ENCODE data around the gene ENPP7.

ENPP7 gene

DNA sequence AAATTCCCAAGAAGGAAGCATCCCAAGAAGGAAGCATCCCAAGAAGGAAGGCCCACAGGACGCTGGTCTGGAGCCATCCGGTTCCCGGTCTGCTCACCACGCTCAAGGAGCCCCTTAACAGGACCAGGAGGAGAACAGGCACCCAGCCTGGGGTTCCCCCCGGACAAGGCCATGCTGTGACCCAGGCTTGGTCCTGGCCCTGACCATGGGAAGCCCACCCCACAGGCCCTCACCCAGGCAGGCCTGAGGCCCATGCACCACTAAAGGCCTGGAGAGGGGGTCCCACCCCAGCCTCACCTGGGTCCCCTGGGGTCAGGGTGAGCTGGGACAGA is 340 bp upstream of the ENPP7 start:
- DNase-seq (ENCODE audit: extremely low read depth in 1 of 2, low read depth in 1 of 2): no peak

DNA sequence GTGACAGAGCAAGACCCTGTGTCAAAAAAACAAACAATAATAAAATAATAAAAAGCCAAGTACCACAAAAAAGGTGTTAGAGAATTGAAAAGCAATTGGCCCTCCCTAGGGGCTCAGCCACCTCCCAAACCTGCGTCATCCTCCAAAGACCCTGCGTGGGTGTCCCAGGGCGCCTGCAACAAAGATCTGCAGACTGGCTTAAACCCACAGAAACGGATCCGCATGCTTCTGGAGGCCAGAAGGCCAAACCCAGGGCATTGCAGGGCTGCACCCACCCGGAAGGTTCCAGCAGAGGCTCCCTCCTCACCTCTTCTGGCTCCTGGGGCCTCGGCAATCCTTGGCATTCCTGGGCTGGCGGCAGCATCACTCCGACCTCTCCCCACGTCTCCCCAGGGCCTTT is 1.5 kb downstream of the ENPP7 start:
- DNase-seq (ENCODE audit: extremely low read depth in 1 of 2, low read depth in 1 of 2): no peak

DNA sequence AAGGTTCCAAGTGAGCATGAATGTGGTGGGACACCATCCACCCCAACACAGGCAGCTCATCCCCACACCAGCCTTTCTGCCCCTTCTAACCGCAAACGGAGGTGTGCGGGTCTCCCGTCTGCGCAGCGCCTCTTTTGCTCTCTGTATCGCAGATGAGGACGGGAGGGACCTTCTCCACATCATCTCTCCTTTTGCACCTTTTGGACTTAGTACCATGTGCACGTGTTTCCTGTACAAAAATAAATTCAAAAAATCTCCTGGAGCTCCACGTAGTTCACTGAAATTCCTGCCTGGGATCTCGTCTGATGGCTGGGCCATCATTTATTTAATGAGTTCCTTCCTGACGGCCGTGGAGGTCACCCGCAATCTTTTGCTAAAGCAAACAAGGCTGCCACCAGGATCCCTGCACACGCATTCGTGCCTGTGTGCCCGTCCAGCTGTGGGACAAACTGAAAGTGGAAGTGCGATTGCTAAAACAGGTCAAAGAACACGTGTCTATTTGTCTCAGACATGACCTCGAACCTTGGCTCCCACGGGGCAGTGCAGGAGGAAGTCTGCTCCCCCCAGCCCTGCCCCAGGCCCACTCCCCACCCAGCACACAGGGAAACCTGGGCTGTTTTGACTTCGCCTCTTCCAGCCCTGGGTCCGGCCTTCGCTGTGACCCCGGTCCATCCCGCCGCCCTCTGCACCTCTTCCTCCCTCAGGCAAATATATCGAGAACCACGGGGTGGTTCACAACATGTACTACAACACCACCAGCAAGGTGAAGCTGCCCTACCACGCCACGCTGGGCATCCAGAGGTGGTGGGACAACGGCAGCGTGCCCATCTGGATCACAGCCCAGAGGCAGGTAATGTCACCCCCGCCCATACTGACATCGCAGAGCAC is 2.3 kb downstream of the ENPP7 start:
- no peak for DNase-seq (ENCODE audit: extremely low read depth in 1 of 2, low read depth in 1 of 2)

DNA sequence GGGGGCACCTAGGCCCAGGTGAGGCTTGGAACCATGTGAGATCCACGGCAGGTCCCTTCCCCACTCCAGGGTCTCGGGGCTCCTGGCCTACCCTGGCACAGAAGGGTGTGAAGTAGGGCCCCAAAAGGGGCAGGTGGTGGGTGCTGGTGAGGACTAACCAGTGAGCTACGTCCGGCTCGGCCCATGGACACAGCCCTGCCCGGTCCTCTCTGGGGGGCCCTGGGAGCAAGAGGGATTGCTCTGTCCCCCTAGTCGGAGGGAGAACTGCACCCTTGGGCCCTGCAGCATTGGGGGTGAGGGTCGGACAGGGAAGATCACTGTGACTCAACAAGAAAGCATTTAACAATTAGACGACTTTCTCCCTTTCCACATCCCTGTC is 2.9 kb downstream of the ENPP7 start:
- no peak for DNase-seq (ENCODE audit: extremely low read depth in 1 of 2, low read depth in 1 of 2)

DNA sequence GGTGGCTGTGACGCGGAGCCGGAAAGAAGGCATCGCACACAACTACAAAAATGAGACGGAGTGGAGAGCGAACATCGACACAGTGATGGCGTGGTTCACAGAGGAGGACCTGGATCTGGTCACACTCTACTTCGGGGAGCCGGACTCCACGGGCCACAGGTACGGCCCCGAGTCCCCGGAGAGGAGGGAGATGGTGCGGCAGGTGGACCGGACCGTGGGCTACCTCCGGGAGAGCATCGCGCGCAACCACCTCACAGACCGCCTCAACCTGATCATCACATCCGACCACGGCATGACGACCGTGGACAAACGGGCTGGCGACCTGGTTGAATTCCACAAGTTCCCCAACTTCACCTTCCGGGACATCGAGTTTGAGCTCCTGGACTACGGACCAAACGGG is 4.4 kb downstream of the ENPP7 start:
- DNase-seq (ENCODE audit: extremely low read depth in 1 of 2, low read depth in 1 of 2): no peak

DNA sequence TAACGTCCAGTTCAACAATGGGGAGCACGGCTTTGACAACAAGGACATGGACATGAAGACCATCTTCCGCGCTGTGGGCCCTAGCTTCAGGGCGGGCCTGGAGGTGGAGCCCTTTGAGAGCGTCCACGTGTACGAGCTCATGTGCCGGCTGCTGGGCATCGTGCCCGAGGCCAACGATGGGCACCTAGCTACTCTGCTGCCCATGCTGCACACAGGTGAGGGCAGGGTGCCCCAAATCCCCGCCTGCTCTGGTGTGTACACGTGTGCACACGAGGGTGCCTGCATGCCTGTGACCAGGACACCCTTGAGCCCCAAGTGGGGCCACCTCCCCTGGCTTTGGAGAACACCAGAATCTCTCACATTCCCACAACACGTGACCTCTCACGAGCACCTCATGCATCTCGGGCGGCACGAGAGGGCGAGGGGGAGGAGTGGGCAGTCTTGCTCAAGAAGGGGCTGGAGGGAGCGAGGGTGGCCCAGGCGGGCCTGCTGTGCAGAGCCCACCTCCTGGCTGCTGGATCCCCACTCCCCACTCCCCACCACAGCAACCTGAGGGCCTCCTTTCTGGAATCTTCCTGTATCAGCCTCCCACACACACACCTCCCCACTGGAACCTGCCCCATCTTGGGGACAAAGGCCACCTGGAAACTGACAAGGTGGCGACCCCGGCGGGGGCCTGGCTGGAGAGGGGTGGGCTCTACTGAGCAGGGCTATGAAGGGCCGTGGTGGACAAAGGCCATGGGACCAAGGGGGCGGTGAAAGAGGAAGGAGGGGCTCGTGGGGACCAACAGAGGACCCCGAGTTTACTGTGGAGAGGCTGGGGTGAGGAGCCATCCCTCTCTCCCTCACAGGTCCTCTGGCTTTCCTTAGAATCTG is 6.5 kb downstream of the ENPP7 start:
- DNase-seq (ENCODE audit: extremely low read depth in 1 of 2, low read depth in 1 of 2): no peak

DNA sequence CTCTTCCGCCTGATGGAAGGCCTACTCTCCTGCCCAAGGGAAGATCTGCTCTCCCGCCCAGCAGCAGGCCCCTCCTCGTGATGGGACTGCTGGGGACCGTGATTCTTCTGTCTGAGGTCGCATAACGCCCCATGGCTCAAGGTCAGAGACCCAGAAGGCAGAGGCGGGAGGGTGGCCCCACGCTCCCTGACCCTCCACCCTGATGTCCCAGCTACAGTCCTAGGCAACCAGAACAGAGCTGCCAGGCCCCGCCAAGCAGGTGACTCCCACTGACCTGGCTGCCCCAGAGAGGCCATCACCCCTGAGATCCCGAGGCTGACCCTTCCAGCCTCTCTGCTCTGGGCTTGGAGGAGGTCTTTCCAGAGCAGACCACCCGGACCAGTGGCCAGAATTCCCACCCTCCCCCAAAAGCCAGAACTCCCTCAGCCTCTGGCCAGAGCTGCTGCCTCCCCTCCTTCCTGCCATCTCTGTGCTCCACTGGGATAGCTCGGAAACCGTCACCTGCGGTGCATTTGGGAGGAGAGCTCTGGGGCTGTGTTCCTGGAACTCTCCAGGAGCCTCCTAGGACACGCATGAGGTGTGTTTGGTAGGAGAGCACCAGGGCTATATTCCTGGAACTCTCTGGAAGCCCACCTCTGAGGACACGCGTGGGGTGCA is 7.3 kb downstream of the ENPP7 start:
- DNase-seq (ENCODE audit: extremely low read depth in 1 of 2, low read depth in 1 of 2): no peak

DNA sequence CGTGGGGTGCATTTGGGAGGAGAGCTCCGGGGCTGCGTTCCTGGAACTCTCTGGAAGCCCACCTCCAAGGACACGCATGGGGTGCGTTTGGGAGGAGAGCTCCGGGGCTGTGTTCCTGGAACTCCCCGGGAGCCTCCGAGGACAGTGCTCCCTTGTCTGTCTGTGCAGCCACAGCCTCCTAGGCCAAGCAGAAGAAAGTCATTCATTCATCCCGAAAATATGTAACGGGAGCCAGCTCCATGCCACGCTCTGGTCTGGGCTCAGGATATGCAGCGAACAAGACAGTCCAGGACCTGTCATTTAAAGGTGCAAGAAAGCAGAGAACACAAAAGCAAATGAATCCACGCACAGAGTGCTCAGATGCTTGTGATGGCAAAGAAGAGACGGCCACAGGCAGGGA is 7.9 kb downstream of the ENPP7 start:
- DNase-seq (ENCODE audit: extremely low read depth in 1 of 2, low read depth in 1 of 2): no peak

DNA sequence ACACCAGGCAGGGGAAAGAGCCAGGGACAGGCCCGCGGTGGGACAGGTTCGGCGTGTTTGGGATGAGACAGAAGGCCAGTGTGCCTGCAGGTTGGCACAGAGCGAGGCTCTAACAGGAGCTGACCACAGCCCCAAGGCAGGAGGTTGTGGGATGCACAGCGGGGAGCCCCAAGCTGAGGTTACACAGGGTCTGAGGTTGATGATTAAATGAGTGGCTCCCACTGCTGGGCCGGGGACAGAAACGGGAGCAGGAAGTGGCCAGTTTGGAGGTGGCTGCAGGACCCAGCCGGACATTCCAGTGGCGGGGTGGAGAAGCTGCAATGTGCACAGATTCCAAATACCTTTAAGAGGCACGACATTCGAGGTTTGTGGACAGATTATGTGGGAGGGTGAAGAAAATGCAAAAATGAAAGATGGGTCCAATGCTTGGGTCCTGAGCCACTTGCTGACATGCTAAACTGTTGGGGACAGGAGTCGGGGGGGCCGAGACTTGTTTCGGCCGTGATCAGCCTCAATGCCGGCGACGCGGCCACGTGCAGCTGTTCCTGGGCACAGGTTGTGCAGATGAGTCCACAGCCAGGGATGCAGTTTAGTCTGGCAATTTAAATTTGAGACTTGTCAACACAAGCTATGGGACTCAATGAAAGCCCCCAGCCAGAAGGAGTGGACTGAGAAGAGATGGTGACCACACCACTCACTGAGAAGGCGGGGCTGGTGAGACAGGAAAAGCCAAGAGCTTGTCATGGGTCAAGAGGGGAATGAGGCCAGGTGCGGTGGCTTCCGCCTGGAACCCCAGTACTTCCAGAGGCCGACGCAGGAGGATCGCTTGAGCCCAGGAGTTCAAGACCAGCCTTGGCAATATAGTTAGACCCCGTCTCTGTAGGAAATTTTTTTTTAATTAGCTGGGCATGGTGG is 8.7 kb downstream of the ENPP7 start:
- no peak for DNase-seq (ENCODE audit: extremely low read depth in 1 of 2, low read depth in 1 of 2)

DNA sequence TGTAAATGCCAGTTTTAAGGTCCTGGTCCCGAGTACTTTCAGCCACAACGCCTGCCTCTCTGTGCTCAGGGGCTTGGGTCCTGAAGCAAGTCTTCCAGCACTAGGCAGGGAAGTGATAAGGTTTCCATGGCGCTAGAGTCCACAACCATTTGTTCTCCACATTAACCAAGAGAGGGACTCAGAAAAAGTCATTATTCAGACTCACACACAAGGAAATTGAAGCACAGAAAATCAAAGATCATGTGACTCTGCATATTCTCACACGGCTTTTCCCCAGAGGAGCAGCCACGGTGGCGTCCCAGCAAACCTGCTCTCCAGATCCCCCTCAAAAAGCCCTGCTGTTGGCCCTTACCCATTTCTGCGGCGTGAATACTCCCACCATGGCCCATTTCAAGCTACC is 9.7 kb downstream of the ENPP7 start:
- no peak for DNase-seq (ENCODE audit: extremely low read depth in 1 of 2, low read depth in 1 of 2)

DNA sequence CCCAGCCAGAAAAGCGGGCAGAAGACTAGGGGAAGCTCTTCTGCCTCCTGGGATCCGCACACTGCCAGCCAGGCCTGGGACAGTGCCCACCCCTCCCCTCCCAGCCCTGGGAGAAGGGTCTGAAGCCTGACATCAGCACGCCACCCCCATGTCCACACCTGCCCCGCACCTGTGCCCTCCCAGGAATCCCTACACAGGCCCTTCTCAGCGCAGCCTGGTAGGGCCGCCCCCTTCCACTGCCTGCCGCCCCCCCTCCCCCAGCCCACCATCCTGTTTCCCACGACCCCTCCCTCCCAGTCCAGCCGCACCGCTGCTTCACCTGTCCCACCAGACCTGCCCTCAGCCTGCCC is 10.6 kb downstream of the ENPP7 start:
- DNase-seq (ENCODE audit: extremely low read depth in 1 of 2, low read depth in 1 of 2): no peak

DNA sequence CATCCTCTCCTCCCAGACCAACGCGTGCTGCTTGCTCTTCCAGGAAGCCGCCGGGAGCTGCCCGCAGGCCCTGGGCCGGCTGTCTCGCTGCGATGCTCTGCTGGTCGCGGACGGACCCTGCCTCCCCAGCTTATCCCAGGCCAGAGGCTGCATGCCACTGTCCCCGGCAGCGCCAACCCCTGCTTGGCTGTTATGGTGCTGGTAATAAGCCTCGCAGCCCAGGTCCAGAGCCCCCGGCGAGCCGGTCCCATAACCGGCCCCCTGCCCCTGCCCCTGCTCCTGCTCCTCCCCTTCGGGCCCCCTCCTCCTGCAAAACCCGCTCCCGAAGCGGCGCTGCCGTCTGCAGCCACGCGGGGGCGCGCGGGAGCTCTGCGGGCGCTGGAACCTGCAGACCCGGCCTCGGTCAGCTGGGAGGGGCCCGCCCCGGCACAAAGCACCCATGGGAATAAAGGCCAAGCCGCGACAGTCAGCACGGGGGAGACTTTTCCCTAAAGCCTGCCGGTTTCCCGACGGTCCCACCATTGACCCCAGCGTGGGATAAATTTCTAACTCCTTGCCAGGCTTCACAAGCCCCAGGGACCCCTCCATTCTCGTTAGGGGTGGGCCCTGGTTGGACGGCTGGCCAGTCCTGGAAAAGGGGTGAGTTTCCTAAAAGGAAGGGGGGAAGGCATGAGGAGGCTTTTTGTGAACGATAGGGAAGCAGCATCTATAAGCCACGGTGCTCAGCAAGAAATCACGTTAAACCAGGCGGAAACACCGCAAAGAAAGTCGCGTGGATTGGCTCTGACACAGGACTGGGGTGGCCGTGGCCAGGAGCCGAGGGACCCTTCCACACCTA is 11.2 kb downstream of the ENPP7 start:
- peak; percentile 40 to 43 for DNase-seq (ENCODE audit: extremely low read depth in 1 of 2, low read depth in 1 of 2)

DNA sequence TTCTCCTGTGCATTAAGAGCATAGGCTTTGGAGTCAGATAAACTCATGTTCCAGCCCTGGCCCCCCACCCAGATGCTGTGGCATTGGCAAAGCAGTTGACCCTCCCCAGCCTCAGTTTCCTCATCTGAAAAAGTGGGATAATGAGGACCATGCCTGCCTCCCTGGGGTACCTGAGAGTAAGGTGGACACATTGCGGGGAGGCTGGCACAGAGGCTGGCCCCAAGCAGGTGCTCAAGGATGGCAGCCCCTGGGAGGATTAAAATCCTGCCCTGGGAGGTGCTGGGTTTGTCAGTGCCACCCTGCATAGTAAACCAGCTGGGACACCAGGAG is 11.8 kb downstream of the ENPP7 start:
- DNase-seq (ENCODE audit: extremely low read depth in 1 of 2, low read depth in 1 of 2): no peak

DNA sequence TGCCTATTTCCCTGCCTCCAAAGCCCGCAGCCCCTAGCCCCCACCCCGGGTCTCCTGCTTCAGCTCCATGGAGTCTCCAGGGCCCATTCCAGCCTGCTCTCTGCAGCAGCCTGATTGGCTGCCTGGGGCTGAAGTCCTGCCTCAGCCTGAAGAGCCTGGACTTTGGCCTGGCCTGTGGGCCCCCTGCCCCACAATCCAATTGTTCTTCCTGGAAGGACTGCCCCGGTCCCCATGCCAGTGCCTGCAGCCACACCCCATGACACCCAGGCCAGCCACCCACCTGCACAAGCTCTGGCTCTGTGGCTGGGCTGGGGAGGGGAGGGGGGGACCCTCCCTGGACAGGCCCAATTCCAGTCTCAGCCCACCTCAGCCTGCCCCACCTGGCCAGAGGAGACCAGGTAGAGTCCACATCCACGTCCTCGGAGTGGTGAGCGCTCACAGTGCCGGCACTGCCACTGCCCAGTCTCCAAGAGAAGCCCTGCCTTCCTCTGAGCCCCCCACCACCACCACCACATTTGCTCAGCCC is 12.3 kb downstream of the ENPP7 start:
- no peak for DNase-seq (ENCODE audit: extremely low read depth in 1 of 2, low read depth in 1 of 2)

DNA sequence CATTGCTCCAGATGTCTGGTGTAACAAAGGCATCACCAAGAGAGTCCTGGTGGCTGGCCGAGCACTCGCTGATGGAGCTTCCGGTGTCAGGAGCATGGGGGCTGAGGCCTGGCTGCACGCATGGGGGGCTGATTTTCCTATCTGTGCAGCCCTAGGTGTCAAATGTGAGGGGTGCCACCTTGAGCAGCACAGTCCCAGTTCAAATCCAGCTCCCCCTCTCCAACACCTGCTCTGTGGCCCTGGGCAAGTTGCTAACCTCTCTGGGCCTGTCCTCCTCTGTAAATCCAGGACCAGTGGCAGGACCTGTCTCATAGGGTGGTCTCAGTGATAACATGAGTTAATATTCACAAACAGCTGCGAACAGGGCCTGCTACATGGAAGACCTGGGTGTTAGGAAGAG is 12.9 kb downstream of the ENPP7 start:
- no peak for DNase-seq (ENCODE audit: extremely low read depth in 1 of 2, low read depth in 1 of 2)

DNA sequence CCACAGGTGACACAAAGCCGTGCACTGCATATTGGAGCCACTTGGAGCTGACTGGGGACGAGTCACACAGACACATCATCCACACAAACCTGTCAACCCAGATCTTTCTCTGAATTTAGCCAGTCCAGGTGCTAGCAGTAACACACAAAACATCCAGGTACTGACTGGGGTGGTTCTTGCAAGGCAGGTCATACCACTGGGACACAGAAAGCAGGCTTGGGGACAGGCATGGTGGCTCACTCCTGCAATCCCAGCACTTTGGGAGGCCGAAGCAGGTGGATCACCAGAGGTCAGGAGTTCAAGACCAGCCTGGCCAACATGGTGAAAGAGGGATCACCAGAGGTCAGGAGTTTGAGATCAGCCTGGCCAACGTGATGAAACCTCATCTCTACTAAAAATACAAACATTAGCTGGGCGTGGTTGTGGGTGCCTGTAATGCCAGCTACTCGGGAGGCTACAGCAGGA is 14.9 kb downstream of the ENPP7 start:
- no peak for DNase-seq (ENCODE audit: extremely low read depth in 1 of 2, low read depth in 1 of 2)

DNA sequence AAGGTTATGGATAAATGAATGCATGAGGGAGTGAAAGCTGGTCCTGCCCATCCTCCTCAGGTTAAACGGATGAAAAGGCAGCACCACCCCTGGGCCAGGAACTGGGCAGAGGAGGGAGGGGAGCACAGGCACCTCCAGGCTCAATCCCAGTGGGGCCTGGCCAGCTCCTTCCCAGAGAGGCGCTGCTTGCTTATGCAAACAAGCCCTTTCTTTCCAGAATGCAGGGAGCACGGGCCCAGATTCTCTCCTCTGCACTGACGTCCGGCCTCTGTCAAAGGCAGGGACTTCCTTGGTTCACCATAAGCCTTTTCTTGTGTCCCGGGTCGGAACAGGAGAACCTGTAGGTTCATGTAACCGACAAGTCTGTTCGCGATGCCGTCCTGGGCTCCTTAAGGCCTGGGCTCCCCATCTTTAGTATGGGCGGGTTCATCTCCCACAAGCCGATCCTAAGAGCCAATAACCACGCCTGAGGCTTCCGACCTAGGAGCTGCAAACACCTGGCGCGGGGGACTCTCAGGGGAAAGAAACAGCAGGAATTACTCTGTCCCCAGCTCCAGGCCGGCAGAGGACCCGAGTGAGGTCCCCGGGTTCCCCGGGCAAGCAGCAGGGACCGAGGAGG is 16.3 kb downstream of the ENPP7 start:
- DNase-seq (ENCODE audit: extremely low read depth in 1 of 2, low read depth in 1 of 2): no peak

DNA sequence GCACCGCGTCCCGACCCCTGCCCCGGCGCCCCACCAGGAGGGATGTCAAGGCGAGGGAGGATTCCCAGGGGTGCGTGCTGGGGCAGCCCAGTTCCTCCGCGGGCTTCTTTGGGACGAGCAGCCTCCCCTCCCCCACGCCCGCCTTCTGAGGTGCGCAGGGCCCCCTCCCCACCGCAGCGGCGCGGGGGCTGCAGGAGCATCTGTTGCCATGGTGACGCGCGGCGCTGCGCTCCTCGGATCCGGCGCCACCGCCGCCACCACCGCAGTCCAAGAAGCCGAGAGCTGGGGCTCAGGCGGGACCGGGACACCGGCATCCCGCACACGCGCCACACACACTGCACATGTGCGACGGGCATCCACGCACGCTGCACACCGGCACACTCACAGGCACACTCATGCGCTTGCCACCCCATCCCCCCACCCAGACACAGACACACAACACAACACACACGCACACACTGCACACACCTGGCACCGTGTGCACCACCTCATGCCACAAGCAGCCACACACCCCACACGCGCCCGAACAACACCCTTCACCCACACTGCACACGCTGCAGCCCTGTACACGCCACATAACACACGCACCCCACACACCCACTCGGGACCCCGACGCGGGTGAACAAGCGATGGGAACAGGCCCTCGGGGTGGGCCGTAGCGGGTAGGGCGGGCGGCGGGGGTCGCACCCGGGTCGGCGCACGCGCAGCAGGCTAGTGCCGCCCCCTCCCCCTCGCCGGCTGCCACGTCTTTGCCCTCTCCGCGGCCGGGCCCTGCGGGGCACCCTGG is 17.0 kb downstream of the ENPP7 start:
- DNase-seq (ENCODE audit: extremely low read depth in 1 of 2, low read depth in 1 of 2): no peak

Data from stimulated activated CD8-positive, alpha-beta memory T cell treated with anti-CD3 and anti-CD28 coated beads, Interleukin-7, amount 100 ng/mL, for 48 hours (primary cell).